ENCODE data around the gene UTS2B. TPM values are rescaled to one million over a fixed set of nuclear protein-coding genes. Genes with fewer than 3 reads are reported as not detected.

The UTS2B gene
- total RNA-seq, 1 experiment from 2014 or later: 1.1 TPM

GRCh38 chr3:191340351-191340750 lies 10.0 kb upstream of the UTS2B start:
- peaks cover 15% of the 10 kb centered on the region for H3K4me1 ChIP-seq (replicated peaks; ENCODE audit: insufficient read depth)
- CTCF ChIA-PET: no interaction called here
- no peaks in the 10 kb centered on the region for H3K9me2 ChIP-seq (ENCODE audit: insufficient read depth)

GRCh38 chr3:191339316-191339917 lies 9.1 kb upstream of the UTS2B start:
- CTCF ChIA-PET: no interaction called here
- peaks cover 4% of the 10 kb centered on the region; the same call in 1 of the 2 replicates for H3F3A ChIP-seq (ENCODE audit: insufficient read depth, low read depth)
- H2AFZ ChIP-seq: no peak overlapping the region
- H3K27ac ChIP-seq: no peak overlapping the region
- no peaks in the 10 kb centered on the region for H3K27me3 ChIP-seq (ENCODE audit: insufficient read depth, low read depth)
- H3K4me3 ChIP-seq: no peak overlapping the region
- BruUV-seq (replicated peaks): no TSS peak
- H3K4me1 ChIP-seq (replicated peaks; ENCODE audit: insufficient read depth): peaks cover 15% of the 10 kb centered on the region
- H3K4me2 ChIP-seq: no peak overlapping the region
- peaks cover 17% of the 10 kb centered on the region; the same call in 1 of the 2 replicates for H3K36me3 ChIP-seq (ENCODE audit: low read depth)
- POLR2A ChIA-PET (ENCODE audit: unreplicated experiment): no interaction called here
- no peaks in the 10 kb centered on the region for H3K9me3 ChIP-seq (ENCODE audit: insufficient read depth, low read depth)
- H3K9me2 ChIP-seq (ENCODE audit: insufficient read depth): no peaks in the 10 kb centered on the region
- intact Hi-C loops (cut with micrococcal nuclease; ENCODE audit: unreplicated experiment): no loop called here
- DNase-seq: no peak
- TF ChIP-seq CTCF (conservative IDR thresholded peaks at IDR 0.05) (no peak), EZH2 (IDR thresholded peaks at IDR 0.05; ENCODE audit: low read depth) (no peak)
- peaks cover 95% of the 10 kb centered on the region for H3K79me2 ChIP-seq (ENCODE audit: low read depth)
- H4K20me1 ChIP-seq (ENCODE audit: insufficient read depth): peaks cover 4% of the 10 kb centered on the region; the same call in 1 of the 2 replicates

More at GRCh38 chr3:191340351-191340750, 10.0 kb upstream of the UTS2B start:
- BruUV-seq (replicated peaks): no TSS peak
- no peak overlapping the region for H3K4me3 ChIP-seq
- H3F3A ChIP-seq (ENCODE audit: insufficient read depth, low read depth): peaks cover 4% of the 10 kb centered on the region; the same call in 1 of the 2 replicates
- no peaks in the 10 kb centered on the region for H3K27me3 ChIP-seq (ENCODE audit: insufficient read depth, low read depth)
- no peak overlapping the region for H3K4me2 ChIP-seq
- H2AFZ ChIP-seq: no peak overlapping the region
- H3K79me2 ChIP-seq (ENCODE audit: low read depth): peaks cover 95% of the 10 kb centered on the region
- 0 out of 2 replicates have a peak, but pooled peaks cover 8% of the 10 kb centered on the region for H3K36me3 ChIP-seq (ENCODE audit: low read depth)
- intact Hi-C loops (cut with micrococcal nuclease; ENCODE audit: unreplicated experiment): no loop called here
- no peaks in the 10 kb centered on the region for H3K9me3 ChIP-seq (ENCODE audit: insufficient read depth, low read depth)
- TF ChIP-seq CTCF (conservative IDR thresholded peaks at IDR 0.05) (no peak), EZH2 (IDR thresholded peaks at IDR 0.05; ENCODE audit: low read depth) (no peak)
- no peak for DNase-seq
- POLR2A ChIA-PET (ENCODE audit: unreplicated experiment): interaction anchor here (0.7 kb wide), 1 partner anchor 26 kb away, joined by 4 read pairs; no protein-coding TSS in a partner anchor
- H4K20me1 ChIP-seq (ENCODE audit: insufficient read depth): peaks cover 4% of the 10 kb centered on the region; the same call in 1 of the 2 replicates
- H3K27ac ChIP-seq: no peak overlapping the region

GRCh38 chr3:191338177-191338488 lies 7.8 kb upstream of the UTS2B start:
- Histone ChIP-seq H4K20me1 (ENCODE audit: insufficient read depth) (peaks cover 4% of the 10 kb centered on the region; the same call in 1 of the 2 replicates), H3K27ac (no peak overlapping the region), H3K9me2 (ENCODE audit: insufficient read depth) (no peaks in the 10 kb centered on the region), H3K4me2 (no peak overlapping the region), H3K79me2 (ENCODE audit: low read depth) (peaks cover 95% of the 10 kb centered on the region), H3K4me1 (replicated peaks; ENCODE audit: insufficient read depth) (peaks cover 15% of the 10 kb centered on the region), H3K9me3 (ENCODE audit: insufficient read depth, low read depth) (no peaks in the 10 kb centered on the region), H3K36me3 (ENCODE audit: low read depth) (peaks cover 17% of the 10 kb centered on the region; the same call in 1 of the 2 replicates), H3F3A (ENCODE audit: insufficient read depth, low read depth) (peaks cover 4% of the 10 kb centered on the region; the same call in 1 of the 2 replicates), H2AFZ (no peak overlapping the region), H3K4me3 (no peak overlapping the region), H3K27me3 (ENCODE audit: insufficient read depth, low read depth) (no peaks in the 10 kb centered on the region)
- POLR2A ChIA-PET (ENCODE audit: unreplicated experiment): interaction anchor here (0.6 kb wide), 1 partner anchor 746 kb away, joined by 3 read pairs; no protein-coding TSS in a partner anchor
- TF ChIP-seq EZH2 (IDR thresholded peaks at IDR 0.05; ENCODE audit: low read depth) (no peak), CTCF (conservative IDR thresholded peaks at IDR 0.05) (no peak)
- CTCF ChIA-PET: no interaction called here
- DNase-seq: no peak
- intact Hi-C loops (cut with micrococcal nuclease; ENCODE audit: unreplicated experiment): no loop called here
- no TSS peak for BruUV-seq (replicated peaks)

All from PC-9 (cell line).